WTC11 (cell line): ENCODE results near the gene GPATCH2L.

Experiments used
- TF ChIP-seq, protein P1 (sequence below): sonication (generic); formaldehyde crosslinking; IDR thresholded peaks from 2 replicates; pipeline ENCODE4 v1.8.1; 2022; ENCODE audit warnings: missing genetic modification reagents, borderline replicate concordance
- TF ChIP-seq, protein P2 (sequence below): fragments of 200-600 bp; IDR thresholded peaks from 2 replicates; pipeline ENCODE4 v1.8.0; 2022; ENCODE audit warnings: antibody characterized with exemption
- TF ChIP-seq, protein P3 (sequence below): sonication (generic); formaldehyde crosslinking; IDR thresholded peaks from 2 replicates; pipeline ENCODE4 v1.8.1; 2023; ENCODE audit warnings: mild to moderate bottlenecking, missing genetic modification reagents, moderate library complexity
- TF ChIP-seq, protein P4 (sequence below): sonication (generic); formaldehyde crosslinking; IDR thresholded peaks from 2 replicates; pipeline ENCODE4 v1.8.1; 2022; ENCODE audit warnings: low read depth, missing genetic modification reagents, borderline replicate concordance

DNA sequence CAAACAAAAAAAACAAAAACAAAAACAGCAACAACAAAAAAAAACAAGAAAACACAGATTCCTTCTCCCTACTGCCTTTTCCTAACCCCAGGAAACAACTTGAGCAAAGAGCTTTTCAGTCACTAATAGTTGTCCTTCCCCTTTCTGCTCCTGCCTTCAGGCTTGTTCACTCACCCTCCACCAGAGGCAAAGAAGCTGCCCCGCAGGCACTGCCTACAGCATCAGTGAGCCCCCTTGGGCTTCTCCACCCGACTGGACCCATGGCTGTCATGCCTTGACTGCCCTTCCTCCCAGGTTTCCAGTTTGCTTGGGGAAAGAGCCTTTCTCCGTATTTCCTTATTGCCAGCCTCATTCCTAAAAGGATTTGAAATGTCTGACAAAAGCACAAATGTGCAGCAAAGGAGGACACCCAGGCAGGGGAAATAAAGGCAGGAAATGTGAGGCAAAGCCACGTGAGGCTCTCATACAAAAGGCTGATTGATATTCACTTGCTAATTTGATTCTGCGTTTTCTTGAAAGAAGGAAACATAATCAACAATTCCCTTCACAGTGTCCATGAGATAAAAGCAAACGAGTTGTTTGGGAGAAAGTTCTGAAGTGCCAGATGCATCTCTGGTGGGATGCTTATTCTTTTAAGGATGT is 85.7 kb downstream of the GPATCH2L start:
- TF ChIP-seq, protein P1, sequence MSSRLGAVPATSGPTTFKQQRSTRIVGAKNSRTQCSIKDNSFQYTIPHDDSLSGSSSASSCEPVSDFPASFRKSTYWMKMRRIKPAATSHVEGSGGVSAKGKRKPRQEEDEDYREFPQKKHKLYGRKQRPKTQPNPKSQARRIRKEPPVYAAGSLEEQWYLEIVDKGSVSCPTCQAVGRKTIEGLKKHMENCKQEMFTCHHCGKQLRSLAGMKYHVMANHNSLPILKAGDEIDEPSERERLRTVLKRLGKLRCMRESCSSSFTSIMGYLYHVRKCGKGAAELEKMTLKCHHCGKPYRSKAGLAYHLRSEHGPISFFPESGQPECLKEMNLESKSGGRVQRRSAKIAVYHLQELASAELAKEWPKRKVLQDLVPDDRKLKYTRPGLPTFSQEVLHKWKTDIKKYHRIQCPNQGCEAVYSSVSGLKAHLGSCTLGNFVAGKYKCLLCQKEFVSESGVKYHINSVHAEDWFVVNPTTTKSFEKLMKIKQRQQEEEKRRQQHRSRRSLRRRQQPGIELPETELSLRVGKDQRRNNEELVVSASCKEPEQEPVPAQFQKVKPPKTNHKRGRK = no peak
- TF ChIP-seq, protein P2, sequence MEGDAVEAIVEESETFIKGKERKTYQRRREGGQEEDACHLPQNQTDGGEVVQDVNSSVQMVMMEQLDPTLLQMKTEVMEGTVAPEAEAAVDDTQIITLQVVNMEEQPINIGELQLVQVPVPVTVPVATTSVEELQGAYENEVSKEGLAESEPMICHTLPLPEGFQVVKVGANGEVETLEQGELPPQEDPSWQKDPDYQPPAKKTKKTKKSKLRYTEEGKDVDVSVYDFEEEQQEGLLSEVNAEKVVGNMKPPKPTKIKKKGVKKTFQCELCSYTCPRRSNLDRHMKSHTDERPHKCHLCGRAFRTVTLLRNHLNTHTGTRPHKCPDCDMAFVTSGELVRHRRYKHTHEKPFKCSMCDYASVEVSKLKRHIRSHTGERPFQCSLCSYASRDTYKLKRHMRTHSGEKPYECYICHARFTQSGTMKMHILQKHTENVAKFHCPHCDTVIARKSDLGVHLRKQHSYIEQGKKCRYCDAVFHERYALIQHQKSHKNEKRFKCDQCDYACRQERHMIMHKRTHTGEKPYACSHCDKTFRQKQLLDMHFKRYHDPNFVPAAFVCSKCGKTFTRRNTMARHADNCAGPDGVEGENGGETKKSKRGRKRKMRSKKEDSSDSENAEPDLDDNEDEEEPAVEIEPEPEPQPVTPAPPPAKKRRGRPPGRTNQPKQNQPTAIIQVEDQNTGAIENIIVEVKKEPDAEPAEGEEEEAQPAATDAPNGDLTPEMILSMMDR = no peak
- TF ChIP-seq, protein P3, sequence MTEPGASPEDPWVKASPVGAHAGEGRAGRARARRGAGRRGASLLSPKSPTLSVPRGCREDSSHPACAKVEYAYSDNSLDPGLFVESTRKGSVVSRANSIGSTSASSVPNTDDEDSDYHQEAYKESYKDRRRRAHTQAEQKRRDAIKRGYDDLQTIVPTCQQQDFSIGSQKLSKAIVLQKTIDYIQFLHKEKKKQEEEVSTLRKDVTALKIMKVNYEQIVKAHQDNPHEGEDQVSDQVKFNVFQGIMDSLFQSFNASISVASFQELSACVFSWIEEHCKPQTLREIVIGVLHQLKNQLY (CRISPR knock-in tag) = no peak
- TF ChIP-seq, protein P4, sequence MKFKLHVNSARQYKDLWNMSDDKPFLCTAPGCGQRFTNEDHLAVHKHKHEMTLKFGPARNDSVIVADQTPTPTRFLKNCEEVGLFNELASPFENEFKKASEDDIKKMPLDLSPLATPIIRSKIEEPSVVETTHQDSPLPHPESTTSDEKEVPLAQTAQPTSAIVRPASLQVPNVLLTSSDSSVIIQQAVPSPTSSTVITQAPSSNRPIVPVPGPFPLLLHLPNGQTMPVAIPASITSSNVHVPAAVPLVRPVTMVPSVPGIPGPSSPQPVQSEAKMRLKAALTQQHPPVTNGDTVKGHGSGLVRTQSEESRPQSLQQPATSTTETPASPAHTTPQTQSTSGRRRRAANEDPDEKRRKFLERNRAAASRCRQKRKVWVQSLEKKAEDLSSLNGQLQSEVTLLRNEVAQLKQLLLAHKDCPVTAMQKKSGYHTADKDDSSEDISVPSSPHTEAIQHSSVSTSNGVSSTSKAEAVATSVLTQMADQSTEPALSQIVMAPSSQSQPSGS = no peak
